ENCODE data around the gene KCNQ2. TPM values are rescaled to one million over a fixed set of nuclear protein-coding genes. Genes with fewer than 3 reads are reported as not detected.
A peak's percentile ranks its signal among the peaks of the same experiment; 100 is the strongest.

KCNQ2 gene
- total and polyA plus RNA-seq, 4 donors: not detected

DNA sequence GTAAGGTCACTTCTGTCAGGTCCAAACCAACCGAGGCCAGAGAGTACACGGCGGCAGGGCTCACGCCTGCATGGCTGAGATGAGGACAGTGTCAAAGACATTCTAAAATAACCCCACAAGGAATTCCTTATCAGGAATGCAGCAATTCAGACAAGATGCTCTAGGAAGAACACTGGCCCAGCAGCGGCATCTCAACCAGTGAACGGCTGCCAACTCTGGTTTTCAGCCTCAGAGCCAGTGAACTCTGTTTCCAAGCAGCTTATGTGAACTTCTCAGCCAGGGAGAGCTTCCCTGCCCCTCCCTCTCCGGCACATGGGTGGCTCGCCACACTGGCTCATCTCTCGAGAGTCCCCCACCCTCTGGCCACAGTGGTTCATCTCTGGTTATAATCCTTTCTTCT lies 36.9 kb downstream of the KCNQ2 start:
- H3K9me3 ChIP-seq (ENCODE audit: control insufficient read depth in 4 of 4, low read length in 3 of 4): no peaks in the 10 kb centered on the region
- DNase-seq (ENCODE audit: low spot score): no peak
- H3K4me1 ChIP-seq (ENCODE audit: control insufficient read depth in 4 of 4, insufficient read depth in 4 of 4, low read length in 3 of 4): no peaks in the 10 kb centered on the region
- no peaks in the 10 kb centered on the region for H3K27me3 ChIP-seq (ENCODE audit: control insufficient read depth in 4 of 4, insufficient read depth in 4 of 4, low read length in 3 of 4)
- H3K9ac ChIP-seq (ENCODE audit: low read depth in 1 of 2, low read length in 2 of 2): no peak overlapping the region
- no peaks in the 10 kb centered on the region for H3K36me3 ChIP-seq (ENCODE audit: control insufficient read depth in 4 of 4, insufficient read depth in 3 of 4, low read depth in 1 of 4, low read length in 3 of 4)
- WGBS: 69% methylated on average over 9 of the region's 9 CpGs
- H3K4me3 ChIP-seq (ENCODE audit: low read depth in 1 of 3, low read length in 3 of 3): no peak overlapping the region
- TF ChIP-seq RXRA (IDR thresholded peaks at IDR 0.05): peak; percentile 49 to 62
- no peak for TF ChIP-seq EGR1 (IDR thresholded peaks at IDR 0.05; ENCODE audit: low read depth in 2 of 2)
- TF ChIP-seq SP1 (IDR thresholded peaks at IDR 0.05): peak; percentile 30
- TF ChIP-seq JUND (IDR thresholded peaks at IDR 0.05): no peak
- TF ChIP-seq, protein P1, sequence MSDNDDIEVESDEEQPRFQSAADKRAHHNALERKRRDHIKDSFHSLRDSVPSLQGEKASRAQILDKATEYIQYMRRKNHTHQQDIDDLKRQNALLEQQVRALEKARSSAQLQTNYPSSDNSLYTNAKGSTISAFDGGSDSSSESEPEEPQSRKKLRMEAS (IDR thresholded peaks at IDR 0.05): no peak
- H3K27ac ChIP-seq (ENCODE audit: low read depth in 1 of 2, low read length in 2 of 2): no peak overlapping the region

DNA sequence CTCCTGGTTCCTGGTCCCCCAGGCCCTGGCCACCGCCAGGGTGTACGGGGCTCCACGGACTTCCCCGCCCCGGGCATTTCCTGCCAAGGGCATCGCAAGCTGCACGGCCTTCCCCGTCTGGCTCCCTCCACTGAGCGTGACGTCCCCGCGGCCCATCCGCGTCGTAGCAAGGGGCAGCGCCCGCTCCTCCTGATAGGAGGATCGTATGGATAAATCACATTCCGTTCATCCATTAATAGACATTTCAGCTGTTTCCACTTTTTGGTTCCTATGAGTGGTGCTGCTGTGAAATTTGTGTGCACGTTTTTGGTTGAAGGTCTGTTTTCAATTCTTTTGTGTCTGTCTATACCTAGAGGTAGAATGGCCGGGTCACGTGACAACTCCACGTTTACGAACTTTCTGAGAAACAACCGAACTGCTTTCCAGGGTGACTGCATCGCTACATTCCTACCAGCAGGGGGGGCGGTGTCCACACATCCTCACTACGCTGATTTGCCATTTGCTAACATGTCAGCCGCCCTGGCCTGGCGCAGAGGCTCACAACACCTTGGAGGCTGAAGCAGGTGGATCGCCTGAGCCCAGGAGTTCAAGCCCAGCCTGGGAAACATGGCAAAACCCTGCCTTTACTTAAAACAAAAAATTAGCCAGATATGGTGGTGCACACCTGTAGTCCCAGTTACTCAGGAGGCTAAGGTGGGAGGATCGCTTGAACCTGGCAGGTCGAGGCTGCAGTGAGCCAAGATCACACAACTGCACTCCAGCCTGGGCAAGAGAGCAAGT lies 37.7 kb downstream of the KCNQ2 start:
- Histone ChIP-seq H3K4me3 (ENCODE audit: low read depth in 1 of 3, low read length in 3 of 3) (no peak overlapping the region), H3K9ac (ENCODE audit: low read depth in 1 of 2, low read length in 2 of 2) (no peak overlapping the region), H3K36me3 (ENCODE audit: control insufficient read depth in 4 of 4, insufficient read depth in 3 of 4, low read depth in 1 of 4, low read length in 3 of 4) (no peaks in the 10 kb centered on the region), H3K27me3 (ENCODE audit: control insufficient read depth in 4 of 4, insufficient read depth in 4 of 4, low read length in 3 of 4) (no peaks in the 10 kb centered on the region), H3K4me1 (ENCODE audit: control insufficient read depth in 4 of 4, insufficient read depth in 4 of 4, low read length in 3 of 4) (no peaks in the 10 kb centered on the region), H3K27ac (ENCODE audit: low read depth in 1 of 2, low read length in 2 of 2) (no peak overlapping the region), H3K9me3 (ENCODE audit: control insufficient read depth in 4 of 4, low read length in 3 of 4) (no peaks in the 10 kb centered on the region)
- WGBS: 49% methylated on average over 33 of the region's 33 CpGs
- peak; percentile 61 for DNase-seq (ENCODE audit: low spot score)
- TF ChIP-seq HNF4A (conservative IDR thresholded peaks at IDR 0.05) (no peak), RAD21 (IDR thresholded peaks at IDR 0.05) (peak in 1 of 2 donors; percentile 36)
- TF ChIP-seq, protein P2, sequence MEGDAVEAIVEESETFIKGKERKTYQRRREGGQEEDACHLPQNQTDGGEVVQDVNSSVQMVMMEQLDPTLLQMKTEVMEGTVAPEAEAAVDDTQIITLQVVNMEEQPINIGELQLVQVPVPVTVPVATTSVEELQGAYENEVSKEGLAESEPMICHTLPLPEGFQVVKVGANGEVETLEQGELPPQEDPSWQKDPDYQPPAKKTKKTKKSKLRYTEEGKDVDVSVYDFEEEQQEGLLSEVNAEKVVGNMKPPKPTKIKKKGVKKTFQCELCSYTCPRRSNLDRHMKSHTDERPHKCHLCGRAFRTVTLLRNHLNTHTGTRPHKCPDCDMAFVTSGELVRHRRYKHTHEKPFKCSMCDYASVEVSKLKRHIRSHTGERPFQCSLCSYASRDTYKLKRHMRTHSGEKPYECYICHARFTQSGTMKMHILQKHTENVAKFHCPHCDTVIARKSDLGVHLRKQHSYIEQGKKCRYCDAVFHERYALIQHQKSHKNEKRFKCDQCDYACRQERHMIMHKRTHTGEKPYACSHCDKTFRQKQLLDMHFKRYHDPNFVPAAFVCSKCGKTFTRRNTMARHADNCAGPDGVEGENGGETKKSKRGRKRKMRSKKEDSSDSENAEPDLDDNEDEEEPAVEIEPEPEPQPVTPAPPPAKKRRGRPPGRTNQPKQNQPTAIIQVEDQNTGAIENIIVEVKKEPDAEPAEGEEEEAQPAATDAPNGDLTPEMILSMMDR (IDR thresholded peaks at IDR 0.05; ENCODE audit: low read depth, low read length, missing input control): peak; percentile 61

DNA sequence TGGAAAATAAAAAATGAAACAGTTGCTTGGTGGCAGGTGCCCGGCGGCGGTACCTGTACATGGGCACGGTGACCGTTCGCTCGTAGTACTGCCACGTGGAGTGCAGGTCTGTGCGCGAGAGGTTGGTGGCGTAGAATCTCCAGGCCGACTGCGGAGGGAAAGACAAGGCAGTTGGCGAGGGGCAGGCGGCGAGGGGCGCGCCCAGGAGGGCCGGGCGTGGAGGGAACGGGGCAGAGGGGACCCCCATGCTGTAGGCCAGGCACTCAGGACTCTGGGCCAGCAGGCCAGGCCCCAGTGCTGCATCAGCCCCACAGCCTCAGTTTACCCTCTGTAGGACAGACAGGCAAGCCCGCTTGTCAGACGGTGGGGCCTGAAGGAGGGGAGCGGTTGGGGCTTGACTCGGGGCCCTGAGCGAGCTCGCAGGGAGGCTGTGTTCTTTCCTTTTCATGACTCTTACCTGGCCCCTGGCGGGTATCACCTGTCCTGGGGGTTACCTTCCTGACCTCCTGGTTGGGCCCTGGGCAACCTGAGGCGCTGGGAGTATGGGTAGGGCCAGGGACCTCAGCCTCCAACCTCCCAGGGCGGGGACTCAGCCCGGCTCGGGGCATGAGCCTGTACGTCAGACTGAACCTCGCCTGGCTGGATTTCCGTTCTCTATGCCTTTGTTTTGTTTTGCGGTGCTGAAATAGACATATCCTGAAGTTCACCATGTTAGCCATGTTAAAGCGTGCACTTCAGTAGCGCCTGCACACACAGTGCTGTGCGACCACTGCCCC lies 38.5 kb downstream of the KCNQ2 start:
- Histone ChIP-seq H3K27ac (ENCODE audit: low read depth in 1 of 2, low read length in 2 of 2) (no peak overlapping the region), H3K4me3 (ENCODE audit: low read depth in 1 of 3, low read length in 3 of 3) (no peak overlapping the region)
- 92% methylated on average over 39 of the region's 39 CpGs for WGBS
- no peak for TF ChIP-seq HNF4G (IDR thresholded peaks at IDR 0.05)
- TF ChIP-seq, protein P3, sequence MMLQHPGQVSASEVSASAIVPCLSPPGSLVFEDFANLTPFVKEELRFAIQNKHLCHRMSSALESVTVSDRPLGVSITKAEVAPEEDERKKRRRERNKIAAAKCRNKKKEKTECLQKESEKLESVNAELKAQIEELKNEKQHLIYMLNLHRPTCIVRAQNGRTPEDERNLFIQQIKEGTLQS (IDR thresholded peaks at IDR 0.05): no peak
- TF ChIP-seq, protein P4, sequence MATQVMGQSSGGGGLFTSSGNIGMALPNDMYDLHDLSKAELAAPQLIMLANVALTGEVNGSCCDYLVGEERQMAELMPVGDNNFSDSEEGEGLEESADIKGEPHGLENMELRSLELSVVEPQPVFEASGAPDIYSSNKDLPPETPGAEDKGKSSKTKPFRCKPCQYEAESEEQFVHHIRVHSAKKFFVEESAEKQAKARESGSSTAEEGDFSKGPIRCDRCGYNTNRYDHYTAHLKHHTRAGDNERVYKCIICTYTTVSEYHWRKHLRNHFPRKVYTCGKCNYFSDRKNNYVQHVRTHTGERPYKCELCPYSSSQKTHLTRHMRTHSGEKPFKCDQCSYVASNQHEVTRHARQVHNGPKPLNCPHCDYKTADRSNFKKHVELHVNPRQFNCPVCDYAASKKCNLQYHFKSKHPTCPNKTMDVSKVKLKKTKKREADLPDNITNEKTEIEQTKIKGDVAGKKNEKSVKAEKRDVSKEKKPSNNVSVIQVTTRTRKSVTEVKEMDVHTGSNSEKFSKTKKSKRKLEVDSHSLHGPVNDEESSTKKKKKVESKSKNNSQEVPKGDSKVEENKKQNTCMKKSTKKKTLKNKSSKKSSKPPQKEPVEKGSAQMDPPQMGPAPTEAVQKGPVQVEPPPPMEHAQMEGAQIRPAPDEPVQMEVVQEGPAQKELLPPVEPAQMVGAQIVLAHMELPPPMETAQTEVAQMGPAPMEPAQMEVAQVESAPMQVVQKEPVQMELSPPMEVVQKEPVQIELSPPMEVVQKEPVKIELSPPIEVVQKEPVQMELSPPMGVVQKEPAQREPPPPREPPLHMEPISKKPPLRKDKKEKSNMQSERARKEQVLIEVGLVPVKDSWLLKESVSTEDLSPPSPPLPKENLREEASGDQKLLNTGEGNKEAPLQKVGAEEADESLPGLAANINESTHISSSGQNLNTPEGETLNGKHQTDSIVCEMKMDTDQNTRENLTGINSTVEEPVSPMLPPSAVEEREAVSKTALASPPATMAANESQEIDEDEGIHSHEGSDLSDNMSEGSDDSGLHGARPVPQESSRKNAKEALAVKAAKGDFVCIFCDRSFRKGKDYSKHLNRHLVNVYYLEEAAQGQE (IDR thresholded peaks at IDR 0.05): no peak
- no peak for TF ChIP-seq NR2F2 (IDR thresholded peaks at IDR 0.05)
- TF ChIP-seq, protein P5, sequence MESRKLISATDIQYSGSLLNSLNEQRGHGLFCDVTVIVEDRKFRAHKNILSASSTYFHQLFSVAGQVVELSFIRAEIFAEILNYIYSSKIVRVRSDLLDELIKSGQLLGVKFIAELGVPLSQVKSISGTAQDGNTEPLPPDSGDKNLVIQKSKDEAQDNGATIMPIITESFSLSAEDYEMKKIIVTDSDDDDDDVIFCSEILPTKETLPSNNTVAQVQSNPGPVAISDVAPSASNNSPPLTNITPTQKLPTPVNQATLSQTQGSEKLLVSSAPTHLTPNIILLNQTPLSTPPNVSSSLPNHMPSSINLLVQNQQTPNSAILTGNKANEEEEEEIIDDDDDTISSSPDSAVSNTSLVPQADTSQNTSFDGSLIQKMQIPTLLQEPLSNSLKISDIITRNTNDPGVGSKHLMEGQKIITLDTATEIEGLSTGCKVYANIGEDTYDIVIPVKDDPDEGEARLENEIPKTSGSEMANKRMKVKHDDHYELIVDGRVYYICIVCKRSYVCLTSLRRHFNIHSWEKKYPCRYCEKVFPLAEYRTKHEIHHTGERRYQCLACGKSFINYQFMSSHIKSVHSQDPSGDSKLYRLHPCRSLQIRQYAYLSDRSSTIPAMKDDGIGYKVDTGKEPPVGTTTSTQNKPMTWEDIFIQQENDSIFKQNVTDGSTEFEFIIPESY (IDR thresholded peaks at IDR 0.05): no peak
- TF ChIP-seq HNF4A (conservative IDR thresholded peaks at IDR 0.05): no peak
- TF ChIP-seq, protein P2 (IDR thresholded peaks at IDR 0.05; ENCODE audit: low read depth, low read length, missing input control): no peak
- TF ChIP-seq EGR1 (IDR thresholded peaks at IDR 0.05; ENCODE audit: low read depth in 2 of 2): no peak
- no peak for TF ChIP-seq RXRA (IDR thresholded peaks at IDR 0.05)
- TF ChIP-seq RAD21 (IDR thresholded peaks at IDR 0.05): no peak
- no peak for TF ChIP-seq FOXA1 (IDR thresholded peaks at IDR 0.05)
- no peak for TF ChIP-seq SP1 (IDR thresholded peaks at IDR 0.05)
- TF ChIP-seq TAF1 (conservative IDR thresholded peaks at IDR 0.05): no peak

More for the DNA sequence above, 38.5 kb downstream of the KCNQ2 start:
- no peaks in the 10 kb centered on the region for H3K36me3 ChIP-seq (ENCODE audit: control insufficient read depth in 4 of 4, insufficient read depth in 3 of 4, low read depth in 1 of 4, low read length in 3 of 4)
- no peak for DNase-seq (ENCODE audit: low spot score)
- no peak overlapping the region for H3K9ac ChIP-seq (ENCODE audit: low read depth in 1 of 2, low read length in 2 of 2)
- H3K27me3 ChIP-seq (ENCODE audit: control insufficient read depth in 4 of 4, insufficient read depth in 4 of 4, low read length in 3 of 4): no peaks in the 10 kb centered on the region
- no peaks in the 10 kb centered on the region for H3K9me3 ChIP-seq (ENCODE audit: control insufficient read depth in 4 of 4, low read length in 3 of 4)
- H3K4me1 ChIP-seq (ENCODE audit: control insufficient read depth in 4 of 4, insufficient read depth in 4 of 4, low read length in 3 of 4): no peaks in the 10 kb centered on the region
